ENCODE data around the gene GIMAP4.
"Not testable (repeated sequence)": the region's sequence is repeated elsewhere in the genome, so short reads cannot be mapped to it uniquely, and the experiment has no call there.

GIMAP4 gene

GRCh38 chr7:150580638-150581394, 13.6 kb downstream of the GIMAP4 start:
- DNase-seq (ENCODE audit: low read depth), result no peak

- DNase-seq (ENCODE audit: low read depth), result no peak
Measured at GRCh38 chr7:150585199-150585598, 18.0 kb downstream of the GIMAP4 start.

- DNase-seq (ENCODE audit: low read depth), result no peak
Measured at GRCh38 chr7:150586068-150586784, 19.0 kb downstream of the GIMAP4 start.

- DNase-seq (ENCODE audit: low read depth), result no peak
Measured at GRCh38 chr7:150586785-150587152, 19.6 kb downstream of the GIMAP4 start.

GRCh38 chr7:150587551-150587950, 20.4 kb downstream of the GIMAP4 start:
- no peak for DNase-seq (ENCODE audit: low read depth)

GRCh38 chr7:150594805-150595204, 27.6 kb downstream of the GIMAP4 start:
- DNase-seq (ENCODE audit: low read depth), result no peak

- no peak for DNase-seq (ENCODE audit: low read depth)
Measured at GRCh38 chr7:150595361-150595760, 28.2 kb downstream of the GIMAP4 start.

GRCh38 chr7:150603600-150603999, 36.4 kb downstream of the GIMAP4 start:
- DNase-seq (ENCODE audit: low read depth), result not testable (repeated sequence)

GRCh38 chr7:150610233-150610632, 43.0 kb downstream of the GIMAP4 start:
- no peak for DNase-seq (ENCODE audit: low read depth)

GRCh38 chr7:150612925-150613324, 45.7 kb downstream of the GIMAP4 start:
- DNase-seq (ENCODE audit: low read depth), result no peak

GRCh38 chr7:150613880-150614279, 46.7 kb downstream of the GIMAP4 start:
- no peak for DNase-seq (ENCODE audit: low read depth)

- not testable (repeated sequence) for DNase-seq (ENCODE audit: low read depth)
Measured at GRCh38 chr7:150614426-150614825, 47.2 kb downstream of the GIMAP4 start.

- DNase-seq (ENCODE audit: low read depth), result not testable (repeated sequence)
Measured at GRCh38 chr7:150615221-150615755, 48.1 kb downstream of the GIMAP4 start.

GRCh38 chr7:150620061-150620460, 52.9 kb downstream of the GIMAP4 start:
- no peak for DNase-seq (ENCODE audit: low read depth)

GRCh38 chr7:150620617-150621371, 53.6 kb downstream of the GIMAP4 start:
- DNase-seq (ENCODE audit: low read depth), result no peak

- no peak for DNase-seq (ENCODE audit: low read depth)
Measured at GRCh38 chr7:150621376-150621775, 54.2 kb downstream of the GIMAP4 start.

All from fibroblast of gingiva (primary cell).